GM12801 (cell line): Measurements from ENCODE around the gene MIER1.

Source experiments
- CTCF ChIP-seq: IDR thresholded peaks from one replicate; pipeline ENCODE4 v1.5.1; 2011; ENCODE audit warnings: control low read depth; ENCODE audit not compliant: insufficient read length; ENCODE audit errors: extremely low read depth

The MIER1 gene

GRCh38 chr1:67029472-67029871, 104.7 kb downstream of the MIER1 start:
- no peak for TF ChIP-seq CTCF

GRCh38 chr1:67031121-67031858, 106.5 kb downstream of the MIER1 start:
- TF ChIP-seq CTCF: no peak

GRCh38 chr1:67031859-67032247, 107.1 kb downstream of the MIER1 start:
- TF ChIP-seq CTCF: no peak
